Right lobe of liver (tissue), 6 donors: ENCODE results near the gene ZNF519. TPM values are rescaled to one million over a fixed set of nuclear protein-coding genes. Genes with fewer than 3 reads are reported as not detected.
"Not testable (repeated sequence)": the region's sequence is repeated elsewhere in the genome, so short reads cannot be mapped to it uniquely, and the experiment has no call there.

Experiments used
- ATAC-seq, 4 donors: fragments of 200-7000 bp; cut with Tn5 transposase; one replicate each; pipeline ENCODE4 v1.9.1; 2020; ENCODE audit warnings: mild to moderate bottlenecking in 4 of 4, moderate library complexity in 4 of 4
- DNase-seq, 3 donors: peaks; one replicate each; pipeline ENCODE4 v3.0.0-alpha.2; 2020
- H3K27ac ChIP-seq, 3 donors: fragments of 200-600 bp; one replicate each; pipeline ENCODE4 v1.8.0; 2022
- H3K27me3 ChIP-seq, 2 donors: fragments of 200-600 bp; one replicate each; pipeline ENCODE4 v1.8.0; 2022
- H3K36me3 ChIP-seq, 4 donors: fragments of 200-600 bp; sonication (generic) in 1 of 4; one replicate each; pipeline versions ENCODE4 v1.5.1 to v1.8.0; 2017 to 2022; ENCODE audit warnings: control low read depth in 1 of 4
- H3K4me1 ChIP-seq, 4 donors: fragments of 200-600 bp; sonication (generic) in 1 of 4; one replicate each; pipeline versions ENCODE4 v1.5.1 to v1.8.0; 2017 to 2022; ENCODE audit warnings: control low read depth in 1 of 4
- H3K4me3 ChIP-seq, 3 donors: fragments of 200-600 bp; one replicate each; pipeline ENCODE4 v1.8.0; 2022
- H3K9me3 ChIP-seq, 4 donors: fragments of 200-600 bp; sonication (generic) in 1 of 4; one replicate each; pipeline versions ENCODE4 v1.5.1 to v1.8.0; 2017 to 2022; ENCODE audit warnings: control low read depth in 1 of 4
- POLR2A ChIP-seq: fragments of 450-650 bp; IDR thresholded peaks from one replicate; pipeline ENCODE4 v1.6.1; 2017; ENCODE audit warnings: antibody characterized with exemption, mild to moderate bottlenecking
- WGBS: methylation state at CpG from one replicate; pipeline ENCODE4 v1.1.6; 2018; ENCODE audit warnings: low coverage, low lambda C conversion rate; ENCODE audit not compliant: insufficient coverage; ENCODE audit errors: missing lambda C conversion rate; 5-methylcytosine and 5-hydroxymethylcytosine counted together
- intact Hi-C, 2 donors: fragments of 100-400 bp; cut with DNase I; formaldehyde crosslinking; loops; one replicate each; pipeline versions ENCODE4 v1.11.2 to v1.14.1; 2022
- total RNA-seq, 6 experiments: library from RNA; depleted of rRNA in 2 of 6; stranded (reverse); fragments of >200 nt in 2 of 6; fragmentation: NEBNext Ultra II Directional in 3 of 6; extraction: Animal tissue kit (Norgen Biotek cat#: 25700) in 3 of 6; gene quantifications; one replicate each; pipeline versions ENCODE4 v1.1.0 to v1.2.4, GENCODE V29; 2016 to 2023
- TF ChIP-seq, protein P1 (sequence below), 4 donors: fragments of 200-600 bp in 3 of 4; fragments of 450-650 bp in 1 of 4; IDR thresholded peaks; one replicate each; pipeline versions ENCODE4 v1.5.1 to v1.8.0; 2016 to 2022; ENCODE audit warnings: antibody characterized with exemption in 4 of 4, mild to moderate bottlenecking in 2 of 4
- donor health status: DM: no; HTN: yes; CAD: no.
- donor health status: DM: no; HTN: no; CAD: no.
- donor health status: DM: no; HTN: no; CAD: no.
- donor health status: DM: no; HTN: yes; CAD: no.
- donor health status: DM: no; HTN: yes; CAD: no.

ZNF519 gene
- total RNA-seq, 6 experiments from 2014 or later = 0.66 to 2.1 (median 1.5) TPM

DNA sequence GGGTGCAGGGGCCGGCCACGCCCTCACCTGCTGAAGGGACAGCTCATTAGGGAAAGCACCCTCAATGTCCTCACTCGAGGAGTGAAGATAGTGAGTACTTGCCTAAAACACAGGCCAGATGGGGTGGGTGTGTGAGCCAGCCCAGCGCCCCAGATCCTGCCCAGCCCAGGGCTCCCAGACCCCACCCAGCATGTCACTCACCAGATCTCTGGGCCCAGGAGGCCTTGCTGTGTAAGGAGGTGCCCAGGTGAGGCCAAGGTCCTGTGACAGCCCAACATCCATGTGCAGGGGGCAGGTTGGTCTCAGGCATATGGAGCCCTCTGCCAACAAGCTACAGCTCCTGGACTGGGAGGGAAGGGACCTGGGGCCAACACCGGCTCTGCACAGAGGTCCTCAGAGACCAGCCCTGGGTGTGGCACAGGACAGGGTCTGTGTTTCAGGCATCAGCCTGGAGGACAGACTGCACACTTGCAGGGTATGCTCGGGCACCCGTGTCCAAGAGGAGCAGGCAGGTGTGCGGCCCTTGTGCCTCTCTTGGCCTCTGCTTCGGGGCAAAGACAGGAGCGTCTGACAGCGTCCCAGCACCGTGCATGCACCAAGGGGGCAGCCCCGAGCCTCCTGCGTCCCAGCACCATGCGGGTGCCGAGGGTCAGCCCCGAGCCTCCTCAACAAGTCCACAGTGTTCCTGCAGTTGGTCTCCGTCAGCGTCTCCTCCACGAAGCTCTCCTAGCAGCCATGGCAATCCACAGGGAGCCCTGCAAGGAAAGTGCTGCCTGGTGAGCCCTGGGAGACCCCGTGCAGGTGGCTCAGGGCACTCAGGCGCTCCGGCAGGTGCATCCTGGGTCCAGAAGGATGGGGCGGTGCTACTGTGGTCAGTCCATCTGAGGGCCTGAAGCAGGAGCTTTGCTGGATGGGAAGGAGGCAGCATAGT is 16.0 kb upstream of the ZNF519 start:
- H3K4me3 ChIP-seq, DNase-seq, H3K27ac ChIP-seq, H3K36me3 ChIP-seq, H3K27me3 ChIP-seq, H3K4me1 ChIP-seq, ATAC-seq, intact Hi-C loops, H3K9me3 ChIP-seq: not testable (repeated sequence)
- 60% methylated on average over 6 of the region's 24 CpGs for WGBS

DNA sequence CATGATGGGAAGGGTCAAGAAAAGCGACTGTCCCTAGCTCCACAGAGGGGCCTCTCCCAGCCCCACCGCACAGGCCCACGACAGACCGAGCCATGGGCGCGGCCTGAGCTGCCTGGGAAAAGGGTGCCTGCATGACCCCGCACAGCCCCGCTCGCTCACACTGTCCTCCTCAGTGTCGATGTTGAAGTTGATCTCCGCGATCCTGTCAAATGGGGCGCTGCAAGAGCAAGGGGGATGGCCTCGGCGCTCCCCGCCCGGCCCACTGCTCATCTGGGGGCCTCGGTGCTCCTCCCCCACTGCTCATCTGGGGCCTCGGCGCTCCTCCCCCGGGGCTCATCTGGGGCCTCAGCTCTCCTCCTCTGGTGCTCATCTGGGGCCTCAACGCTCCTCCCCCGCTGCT is 14.5 kb upstream of the ZNF519 start:
- H3K36me3 ChIP-seq, H3K27me3 ChIP-seq, H3K4me1 ChIP-seq, H3K4me3 ChIP-seq, H3K9me3 ChIP-seq, H3K27ac ChIP-seq, DNase-seq, ATAC-seq, intact Hi-C loops: not testable (repeated sequence)
- no CpG with 5 or more reads among the region's 23 CpGs for WGBS

DNA sequence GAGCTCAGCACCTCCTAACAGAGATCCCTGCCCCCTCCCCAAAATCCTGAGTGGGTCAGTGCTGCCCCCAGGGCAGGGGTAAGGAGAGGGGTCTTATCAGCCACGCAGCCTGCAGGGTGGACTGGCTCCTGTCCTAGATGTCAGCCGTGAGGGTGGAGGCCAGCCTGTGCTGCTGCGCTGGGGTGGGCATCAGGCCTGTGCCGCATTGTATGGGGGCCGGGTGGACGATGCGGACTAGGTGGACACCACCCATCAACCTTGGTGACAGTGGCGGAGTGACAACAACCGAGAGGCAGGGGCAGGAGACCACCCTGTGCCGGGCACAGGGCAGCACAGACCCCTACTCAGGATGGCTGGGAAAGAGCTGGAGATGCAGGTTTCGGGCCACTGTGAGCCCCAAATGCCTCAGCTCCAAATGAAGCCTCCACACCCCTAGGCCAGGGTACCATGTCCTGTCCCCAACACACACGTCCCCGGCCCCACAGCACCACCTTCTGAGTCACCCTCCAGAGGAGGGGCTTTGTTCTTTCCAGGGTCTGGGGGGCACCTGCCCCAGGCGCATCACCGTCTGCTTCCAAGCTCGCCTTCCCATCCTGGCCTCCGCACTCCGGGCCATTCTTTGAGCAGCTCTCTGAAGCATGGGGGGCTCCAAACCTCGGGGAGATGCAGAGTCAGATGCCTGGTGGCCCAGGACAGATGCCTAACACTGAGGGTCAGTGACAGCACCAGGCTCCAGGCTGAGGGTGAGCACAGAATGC is 13.5 kb upstream of the ZNF519 start:
- H3K4me1 ChIP-seq, H3K27ac ChIP-seq, intact Hi-C loops, H3K36me3 ChIP-seq, ATAC-seq, H3K9me3 ChIP-seq, H3K27me3 ChIP-seq, H3K4me3 ChIP-seq, DNase-seq: not testable (repeated sequence)
- whole genome bisulfite sequencing = 40% methylated on average over 2 of the region's 19 CpGs

DNA sequence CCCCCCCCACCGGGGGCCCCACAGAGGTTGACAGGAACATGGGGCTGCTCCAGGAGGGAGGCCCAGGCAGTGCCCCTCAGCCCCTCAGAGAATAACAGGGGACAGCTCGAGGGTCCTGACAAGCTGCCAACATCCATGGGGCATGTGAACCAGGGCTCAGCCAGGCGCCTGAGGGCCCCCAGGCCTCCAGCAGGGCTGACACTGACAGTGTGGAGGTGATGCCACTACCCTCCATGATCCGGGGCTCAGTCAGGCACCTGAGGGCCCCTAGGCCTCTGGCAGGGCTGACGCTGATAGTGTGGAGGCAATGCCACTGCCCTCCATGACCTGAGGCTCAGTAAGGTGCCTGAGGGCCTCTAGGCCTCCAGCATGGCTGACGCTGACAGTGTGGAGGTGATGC is 12.8 kb upstream of the ZNF519 start:
- WGBS = no CpG with 5 or more reads among the region's 6 CpGs
- H3K36me3 ChIP-seq, ATAC-seq, DNase-seq, H3K4me3 ChIP-seq, H3K27ac ChIP-seq, H3K4me1 ChIP-seq, intact Hi-C loops, H3K9me3 ChIP-seq, H3K27me3 ChIP-seq: not testable (repeated sequence)

GRCh38 chr18:14144628-14144895 is 12.3 kb upstream of the ZNF519 start:
- Histone ChIP-seq H3K9me3 (no peaks in the 10 kb centered on the region), H3K27ac (no peak overlapping the region), H3K4me1 (no peaks in the 10 kb centered on the region), H3K36me3 (no peaks in the 10 kb centered on the region), H3K4me3 (no peak overlapping the region), H3K27me3 (no peaks in the 10 kb centered on the region)
- intact Hi-C loops = no loop called here
- DNase-seq = no peak
- TF ChIP-seq, protein P1, sequence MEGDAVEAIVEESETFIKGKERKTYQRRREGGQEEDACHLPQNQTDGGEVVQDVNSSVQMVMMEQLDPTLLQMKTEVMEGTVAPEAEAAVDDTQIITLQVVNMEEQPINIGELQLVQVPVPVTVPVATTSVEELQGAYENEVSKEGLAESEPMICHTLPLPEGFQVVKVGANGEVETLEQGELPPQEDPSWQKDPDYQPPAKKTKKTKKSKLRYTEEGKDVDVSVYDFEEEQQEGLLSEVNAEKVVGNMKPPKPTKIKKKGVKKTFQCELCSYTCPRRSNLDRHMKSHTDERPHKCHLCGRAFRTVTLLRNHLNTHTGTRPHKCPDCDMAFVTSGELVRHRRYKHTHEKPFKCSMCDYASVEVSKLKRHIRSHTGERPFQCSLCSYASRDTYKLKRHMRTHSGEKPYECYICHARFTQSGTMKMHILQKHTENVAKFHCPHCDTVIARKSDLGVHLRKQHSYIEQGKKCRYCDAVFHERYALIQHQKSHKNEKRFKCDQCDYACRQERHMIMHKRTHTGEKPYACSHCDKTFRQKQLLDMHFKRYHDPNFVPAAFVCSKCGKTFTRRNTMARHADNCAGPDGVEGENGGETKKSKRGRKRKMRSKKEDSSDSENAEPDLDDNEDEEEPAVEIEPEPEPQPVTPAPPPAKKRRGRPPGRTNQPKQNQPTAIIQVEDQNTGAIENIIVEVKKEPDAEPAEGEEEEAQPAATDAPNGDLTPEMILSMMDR (IDR thresholded peaks at IDR 0.05) = no peak
- TF ChIP-seq POLR2A = no peak
- no peak for ATAC-seq
- no CpG with 5 or more reads among the region's 6 CpGs for WGBS

- H3K4me1 ChIP-seq, H3K27me3 ChIP-seq, intact Hi-C loops, H3K36me3 ChIP-seq, H3K27ac ChIP-seq, DNase-seq, H3K9me3 ChIP-seq, H3K4me3 ChIP-seq: not testable (repeated sequence)
- no CpG with 5 or more reads among the region's 16 CpGs for WGBS
- ATAC-seq = peak in 1 of 4 donors; percentile 5
Observed at GRCh38 chr18:14143871-14144627, 11.8 kb upstream of the ZNF519 start.

DNA sequence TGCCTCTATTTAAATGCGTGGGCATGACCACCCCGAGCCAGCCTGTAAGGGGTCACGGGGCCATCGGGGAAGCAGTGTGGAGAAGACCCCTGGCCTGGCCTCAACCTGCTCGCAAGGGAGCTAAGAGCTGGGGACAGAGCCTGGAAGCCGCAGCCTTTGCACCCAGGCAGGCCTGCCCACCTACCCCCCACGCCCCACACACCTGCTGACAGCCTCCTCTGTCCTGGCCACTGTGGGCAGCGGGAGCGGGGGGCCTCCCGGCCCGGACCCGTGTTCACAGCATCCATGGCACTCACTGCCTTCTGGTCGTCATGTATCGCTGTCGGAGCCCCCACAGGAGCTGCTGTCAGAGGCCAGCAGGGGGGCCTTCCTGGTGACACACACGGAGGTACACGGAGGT is 11.2 kb upstream of the ZNF519 start:
- H3K36me3 ChIP-seq, H3K27ac ChIP-seq, intact Hi-C loops, DNase-seq, H3K4me3 ChIP-seq, H3K4me1 ChIP-seq, H3K9me3 ChIP-seq, H3K27me3 ChIP-seq: not testable (repeated sequence)
- ATAC-seq = peak in 1 of 4 donors; percentile 27
- no CpG with 5 or more reads among the region's 17 CpGs for WGBS

- DNase-seq, H3K27me3 ChIP-seq, intact Hi-C loops, H3K36me3 ChIP-seq, H3K4me1 ChIP-seq, H3K27ac ChIP-seq, H3K9me3 ChIP-seq, H3K4me3 ChIP-seq: not testable (repeated sequence)
- ATAC-seq = peak in 1 of 4 donors; percentile 4
- no CpG with 5 or more reads among the region's 9 CpGs for WGBS
Observed at GRCh38 chr18:14142177-14142576, 9.9 kb upstream of the ZNF519 start.

- H3K4me1 ChIP-seq, H3K9me3 ChIP-seq, H3K36me3 ChIP-seq, H3K4me3 ChIP-seq, DNase-seq, H3K27me3 ChIP-seq, H3K27ac ChIP-seq, ATAC-seq, intact Hi-C loops: not testable (repeated sequence)
- 46% methylated on average over 2 of the region's 2 CpGs for WGBS
Observed at GRCh38 chr18:14139583-14139982, 7.3 kb upstream of the ZNF519 start.

- H3K4me3 ChIP-seq, H3K27ac ChIP-seq, DNase-seq, ATAC-seq, intact Hi-C loops, H3K9me3 ChIP-seq, H3K27me3 ChIP-seq, H3K4me1 ChIP-seq, H3K36me3 ChIP-seq: not testable (repeated sequence)
- WGBS = 44% methylated on average over 4 of the region's 4 CpGs
Observed at GRCh38 chr18:14137971-14138370, 5.7 kb upstream of the ZNF519 start.
